Ascending aorta (tissue), 2 donors: ENCODE measurements around the gene MAN1B1. TPM values are rescaled to one million over a fixed set of nuclear protein-coding genes. Genes with fewer than 3 reads are reported as not detected.
A peak's percentile ranks its signal among the peaks of the same experiment; 100 is the strongest.

Experiments used
- DNase-seq, 2 donors: peaks; one replicate each; pipeline ENCODE4 v3.0.0-alpha.2; 2019; ENCODE audit warnings: low spot score in 2 of 2
- H3K27ac ChIP-seq, 2 donors: fragments of 200-600 bp; sonication (generic); one replicate each; pipeline ENCODE4 v1.5.1; 2016 to 2017; ENCODE audit warnings: mild to moderate bottlenecking in 1 of 2
- H3K27me3 ChIP-seq: fragments of 200-600 bp; sonication (generic); one replicate; pipeline ENCODE4 v1.5.1; 2017
- H3K36me3 ChIP-seq, 2 donors: fragments of 200-600 bp; sonication (generic); one replicate each; pipeline ENCODE4 v1.5.1; 2016
- H3K4me1 ChIP-seq, 2 donors: fragments of 200-600 bp; sonication (generic); one replicate each; pipeline ENCODE4 v1.5.1; 2016 to 2017; ENCODE audit warnings: mild to moderate bottlenecking in 1 of 2
- H3K4me3 ChIP-seq, 2 donors: fragments of 200-600 bp; sonication (generic); one replicate each; pipeline ENCODE4 v1.5.1; 2016 to 2017; ENCODE audit warnings: mild to moderate bottlenecking in 1 of 2
- H3K9me3 ChIP-seq, 2 donors: fragments of 200-600 bp; sonication (generic); one replicate each; pipeline ENCODE4 v1.5.1; 2016
- CTCF ChIP-seq, 3 experiments: fragments of 200-600 bp in 2 of 3; fragments of 450-650 bp in 1 of 3; sonication (generic) in 2 of 3; IDR thresholded peaks; one replicate each; pipeline ENCODE4 v1.5.1; 2016 to 2019; ENCODE audit warnings: antibody characterized with exemption in 3 of 3, mild to moderate bottlenecking in 1 of 3, moderate library complexity in 1 of 3
- intact Hi-C: fragments of 100-400 bp; cut with DNase I; formaldehyde crosslinking; loops from one replicate; pipeline ENCODE4 v1.15.1; 2023
- total RNA-seq: library from RNA; depleted of rRNA; stranded (reverse); fragments of >200 nt; gene quantifications from one replicate; pipeline ENCODE4 v1.1.0, GENCODE V29; 2016

The MAN1B1 gene
- total RNA-seq, 1 donor from 2014 or later, result 85.3 TPM

GRCh38 chr9:137054932-137055384, 31.8 kb upstream of the MAN1B1 start:
- intact Hi-C loops, result no loop called here
- no peak for TF ChIP-seq CTCF (IDR thresholded peaks at IDR 0.05)
- Histone ChIP-seq H3K4me3 (no peak overlapping the region), H3K27me3 (peaks cover 15% of the 10 kb centered on the region), H3K36me3 (no peaks in the 10 kb centered on the region), H3K4me1 (peaks cover 5 to 16% of the 10 kb centered on the region in 2 donors), H3K9me3 (no peaks in the 10 kb centered on the region), H3K27ac (no peak overlapping the region)
- no peak for DNase-seq

GRCh38 chr9:137055385-137056364, 31.1 kb upstream of the MAN1B1 start:
- H3K27me3 ChIP-seq, result peaks cover 15% of the 10 kb centered on the region
- H3K4me3 ChIP-seq, result no peak overlapping the region
- no peak for TF ChIP-seq CTCF (IDR thresholded peaks at IDR 0.05)
- no peaks in the 10 kb centered on the region for H3K9me3 ChIP-seq
- DNase-seq, result peak in 1 of 2 donors; percentile 79
- intact Hi-C loops, result no loop called here
- H3K36me3 ChIP-seq, result no peaks in the 10 kb centered on the region
- H3K27ac ChIP-seq, result no peak overlapping the region
- H3K4me1 ChIP-seq, result peaks cover 5 to 16% of the 10 kb centered on the region in 2 donors

GRCh38 chr9:137056739-137057415, 29.9 kb upstream of the MAN1B1 start:
- Histone ChIP-seq H3K9me3 (no peaks in the 10 kb centered on the region), H3K27ac (no peak overlapping the region), H3K4me3 (no peak overlapping the region), H3K36me3 (no peaks in the 10 kb centered on the region), H3K4me1 (peaks cover 5 to 16% of the 10 kb centered on the region in 2 donors), H3K27me3 (peaks cover 15% of the 10 kb centered on the region)
- intact Hi-C loops, result no loop called here
- TF ChIP-seq CTCF (IDR thresholded peaks at IDR 0.05), result no peak
- DNase-seq, result no peak

- Histone ChIP-seq H3K27me3 (peaks cover 13% of the 10 kb centered on the region), H3K4me3 (no peak overlapping the region), H3K27ac (no peak overlapping the region), H3K36me3 (no peaks in the 10 kb centered on the region), H3K9me3 (no peaks in the 10 kb centered on the region), H3K4me1 (peaks cover 5 to 16% of the 10 kb centered on the region in 2 donors)
- intact Hi-C loops, result no loop called here
- DNase-seq, result no peak
- no peak for TF ChIP-seq CTCF (IDR thresholded peaks at IDR 0.05)
These were observed 29.2 kb upstream of the MAN1B1 start for GRCh38 chr9:137057545-137057944.

GRCh38 chr9:137058521-137059234, 28.1 kb upstream of the MAN1B1 start:
- DNase-seq, result no peak
- H3K36me3 ChIP-seq, result no peaks in the 10 kb centered on the region
- intact Hi-C loops, result no loop called here
- no peaks in the 10 kb centered on the region for H3K9me3 ChIP-seq
- no peak overlapping the region for H3K4me3 ChIP-seq
- peaks cover 2% of the 10 kb centered on the region for H3K27me3 ChIP-seq
- H3K4me1 ChIP-seq, result peaks cover 5 to 10% of the 10 kb centered on the region in 2 donors
- no peak overlapping the region for H3K27ac ChIP-seq
- TF ChIP-seq CTCF (IDR thresholded peaks at IDR 0.05), result no peak
